Breast epithelium (tissue), 3 donors: ENCODE results near the gene RHBG.

Experiments
- CTCF ChIP-seq, 3 donors: fragments of 450-650 bp; IDR thresholded peaks; one replicate each; pipeline ENCODE4 v1.5.1; 2016 to 2017; ENCODE audit warnings: antibody characterized with exemption in 3 of 3, mild to moderate bottlenecking in 3 of 3, moderate library complexity in 3 of 3
- POLR2A ChIP-seq: fragments of 450-650 bp; IDR thresholded peaks from one replicate; pipeline ENCODE4 v1.6.1; 2016; ENCODE audit warnings: antibody characterized with exemption, mild to moderate bottlenecking, moderate library complexity
- POLR2AphosphoS5 ChIP-seq, 3 donors: sonication (generic); formaldehyde crosslinking; IDR thresholded peaks; one replicate each; pipeline ENCODE4 v1.6.1; 2017; ENCODE audit warnings: antibody characterized with exemption in 3 of 3

- TF ChIP-seq CTCF (IDR thresholded peaks at IDR 0.05) (no peak), POLR2A (no peak), POLR2AphosphoS5 (IDR thresholded peaks at IDR 0.05) (no peak)
Observed at GRCh38 chr1:156386134-156386901, 17.3 kb downstream of the RHBG start.
